ENCODE results near the gene AUNIP.

The AUNIP gene, protein sequence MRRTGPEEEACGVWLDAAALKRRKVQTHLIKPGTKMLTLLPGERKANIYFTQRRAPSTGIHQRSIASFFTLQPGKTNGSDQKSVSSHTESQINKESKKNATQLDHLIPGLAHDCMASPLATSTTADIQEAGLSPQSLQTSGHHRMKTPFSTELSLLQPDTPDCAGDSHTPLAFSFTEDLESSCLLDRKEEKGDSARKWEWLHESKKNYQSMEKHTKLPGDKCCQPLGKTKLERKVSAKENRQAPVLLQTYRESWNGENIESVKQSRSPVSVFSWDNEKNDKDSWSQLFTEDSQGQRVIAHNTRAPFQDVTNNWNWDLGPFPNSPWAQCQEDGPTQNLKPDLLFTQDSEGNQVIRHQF

DNA sequence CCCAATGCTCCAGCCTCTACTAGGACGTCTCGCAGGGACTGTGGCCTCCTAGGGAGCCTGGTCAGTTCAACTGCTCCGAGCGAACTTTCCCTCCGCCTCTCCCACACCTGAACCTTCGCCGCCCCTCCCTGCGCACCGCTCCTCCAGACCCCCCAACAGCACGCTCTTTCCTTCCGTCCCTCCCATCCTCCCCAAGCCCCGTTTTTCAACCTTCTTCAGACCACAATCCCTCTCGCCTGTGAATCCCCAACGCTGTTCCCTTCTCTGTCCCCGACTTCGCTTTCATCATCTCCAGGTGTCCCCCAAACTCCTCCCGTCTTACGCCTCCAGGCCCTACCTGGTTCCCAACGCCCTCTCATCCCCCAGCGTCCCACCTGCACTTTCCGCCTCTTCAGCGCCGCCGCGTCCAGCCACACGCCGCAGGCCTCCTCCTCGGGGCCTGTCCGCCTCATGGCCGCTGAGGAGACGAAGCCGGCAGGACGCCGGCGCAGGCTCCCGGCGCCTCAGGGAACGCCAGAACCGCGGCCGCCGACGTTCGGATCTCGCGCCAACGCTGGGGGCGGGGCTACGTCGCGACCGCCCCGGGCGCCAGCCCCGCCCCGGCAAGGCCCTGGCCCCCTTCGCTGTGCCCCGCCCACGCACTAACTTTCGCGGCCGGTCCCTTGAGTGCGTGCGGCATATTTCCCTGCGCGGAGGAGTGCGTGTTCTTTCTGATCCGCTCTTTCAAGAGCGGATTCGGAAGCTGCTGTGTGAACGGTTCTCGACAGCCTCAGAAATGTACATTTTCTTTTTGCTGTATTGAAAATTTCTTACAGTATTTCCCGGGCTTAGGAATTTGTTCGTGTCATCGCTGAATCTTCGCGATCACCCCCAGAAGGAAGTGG, at the start of gene AUNIP:
Gene AUNIP, minus strand, starts transcription at position 552 of the 884 bp plus-strand sequence. Its CDS starts 100 bp downstream, at position 452.
- intact Hi-C loops (cut with DNase I): no loop called here
- peak; percentile 58 to 97 (median 77) for DNase-seq

GRCh38 chr1:25909040-25909439, 49.8 kb upstream of the AUNIP start:
- intact Hi-C loops (cut with DNase I): no loop called here
- peak in 7 of 10 donors; percentile 48 to 93 (median 70) for DNase-seq

DNA sequence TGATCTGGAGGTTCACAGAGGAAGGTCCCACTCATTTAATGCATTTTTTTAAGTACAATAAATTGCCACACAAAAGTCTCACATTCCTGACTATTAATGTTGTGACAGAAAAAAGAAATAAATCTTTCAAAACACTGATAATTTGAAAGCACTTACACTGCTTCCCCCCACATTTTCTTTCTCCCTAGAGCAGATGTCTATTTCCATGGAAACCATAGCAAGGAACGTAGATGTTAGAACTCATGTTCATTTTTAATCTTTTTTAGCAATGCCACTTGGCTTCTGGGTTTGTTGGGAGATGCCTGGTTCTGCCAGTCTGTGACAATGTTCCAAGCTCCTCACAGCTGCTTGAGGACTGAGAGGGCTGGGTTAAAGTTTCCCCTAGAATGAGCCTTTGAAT, 48.9 kb upstream of the AUNIP start:
- intact Hi-C loops (cut with DNase I): no loop called here

GRCh38 chr1:25907601-25908000, 48.3 kb upstream of the AUNIP start:
- intact Hi-C loops (cut with DNase I): no loop called here
- peak in 1 of 10 donors; percentile 1 for DNase-seq

More for the DNA sequence above, 48.9 kb upstream of the AUNIP start:
- peak in 2 of 10 donors; percentile 1 to 35 for DNase-seq

DNA sequence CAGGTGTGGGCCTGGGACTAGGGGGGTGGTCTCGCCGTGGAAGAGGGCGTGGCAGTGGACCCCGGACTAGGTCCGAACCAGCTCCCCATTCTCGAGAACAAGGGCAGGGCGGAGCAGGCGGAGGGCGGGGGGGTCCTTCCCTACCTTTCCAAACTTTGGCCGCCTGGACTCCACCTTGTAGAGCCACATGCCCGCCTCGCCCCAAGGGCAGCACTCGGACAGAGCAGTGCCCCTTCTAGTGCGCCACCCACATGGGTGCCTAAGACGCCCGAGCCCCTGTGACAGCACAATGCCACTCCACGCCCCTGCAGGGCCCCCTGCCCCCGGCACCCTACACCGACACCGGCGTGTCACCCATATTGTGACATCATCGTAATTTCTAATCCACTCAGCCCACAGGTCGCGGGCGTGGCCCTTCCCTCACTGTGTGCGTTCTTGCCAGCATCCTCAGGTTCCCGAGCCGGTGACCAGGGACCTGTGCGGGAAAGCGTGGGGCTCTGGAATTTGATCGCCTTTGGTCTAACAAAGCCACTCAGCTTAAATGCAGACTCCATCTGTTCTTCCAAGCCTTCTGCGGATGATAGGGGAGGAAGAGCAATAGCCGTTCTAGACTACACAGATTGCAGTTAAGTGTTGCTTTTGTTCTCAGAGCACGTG, 47.5 kb upstream of the AUNIP start:
- peak in 4 of 10 donors; percentile 34 to 85 (median 58) for DNase-seq
- intact Hi-C loops (cut with DNase I): no loop called here

DNA sequence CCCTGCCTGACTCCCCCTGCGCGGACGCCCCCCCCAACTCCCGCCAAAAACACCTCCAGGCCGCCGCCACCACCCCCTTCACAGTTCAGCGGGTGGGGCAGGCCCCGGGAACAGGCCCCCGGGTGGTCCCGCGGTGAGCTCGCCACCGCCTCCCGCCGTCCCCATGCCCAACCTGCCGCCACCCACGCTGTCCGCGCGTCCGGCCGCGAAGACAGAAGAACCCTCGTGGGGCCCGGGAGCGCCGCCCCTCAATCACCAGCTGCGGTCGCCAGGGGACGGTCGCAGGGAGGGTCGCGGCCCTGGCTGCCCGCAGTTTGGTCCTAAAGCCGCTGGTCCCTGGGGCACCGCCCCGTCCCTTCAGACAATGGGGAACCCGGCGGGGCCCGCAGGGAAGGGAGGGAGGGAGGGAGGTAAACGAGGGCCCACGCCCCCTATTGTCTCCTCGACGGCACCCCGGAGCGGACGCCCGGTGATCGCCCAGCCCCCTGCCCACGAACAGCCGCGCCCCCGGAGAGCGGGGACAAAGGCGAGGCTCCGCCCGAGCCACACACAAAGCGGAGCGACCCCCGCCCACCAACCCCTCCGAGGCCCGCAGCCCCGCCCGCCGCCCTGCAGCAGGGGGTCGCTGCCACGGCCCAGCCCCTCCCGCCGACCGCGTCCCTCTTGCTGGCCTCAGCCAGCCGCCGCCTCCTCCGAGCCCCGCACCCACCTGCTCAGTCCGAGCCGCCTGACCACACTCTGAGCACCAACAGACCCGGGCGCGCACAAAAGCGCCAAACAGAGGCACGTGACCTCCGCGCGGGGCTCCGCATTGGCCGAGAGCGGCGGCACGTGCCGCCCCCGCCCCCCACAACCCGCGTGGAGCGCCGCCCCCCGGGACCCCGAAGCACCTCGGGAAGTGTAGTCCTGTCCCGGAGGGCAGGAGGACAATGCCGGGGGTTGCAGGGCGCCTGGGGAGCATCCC, 46.7 kb upstream of the AUNIP start, which contains the start of gene STMN1:
Gene STMN1, minus strand, starts transcription at position 740 of the 964 bp plus-strand sequence. CDS start 1,743 bp downstream, outside the sequence.
- intact Hi-C loops (cut with DNase I): loop anchor here (2.0 kb wide), 1 partner anchor 93 kb away; the partner anchor contains the start of gene PAFAH2
- peak; percentile 92 to 99 (median 95) for DNase-seq

DNA sequence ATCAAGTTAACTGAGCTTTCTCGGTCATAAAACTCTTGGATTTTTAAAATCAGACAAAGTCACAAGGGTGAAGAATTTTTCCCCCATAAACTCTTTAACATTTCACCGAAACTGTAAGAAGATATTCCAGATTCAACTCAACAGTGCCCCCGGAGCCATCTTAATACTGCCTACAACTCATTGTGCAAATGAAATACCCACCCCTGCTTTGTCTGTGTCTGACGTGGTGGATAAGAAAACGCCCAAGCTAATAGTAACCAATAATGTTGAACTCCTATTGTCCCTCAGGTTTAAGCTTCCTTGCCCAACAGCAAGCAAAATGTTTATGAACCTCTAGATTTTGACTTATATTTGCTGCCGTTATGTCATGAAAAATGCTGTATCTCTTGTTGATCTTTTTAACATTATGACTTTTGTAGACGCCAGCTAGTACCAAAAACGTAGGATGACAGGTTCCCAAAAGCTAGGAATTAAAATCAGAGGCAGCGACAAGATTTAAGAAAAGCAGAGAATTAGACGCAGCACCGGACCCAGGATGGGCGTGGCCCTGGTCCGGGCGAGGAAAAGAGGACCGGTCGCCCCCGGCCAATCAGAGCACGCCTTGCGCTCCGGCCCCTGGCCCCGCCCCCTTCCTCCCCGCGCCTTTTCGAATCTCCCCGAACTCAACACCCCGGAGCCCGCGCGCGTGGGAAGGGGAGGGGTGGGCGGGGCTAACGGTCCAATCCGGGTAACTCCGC, 45.9 kb upstream of the AUNIP start:
- peak; percentile 93 to 99 (median 97) for DNase-seq
- intact Hi-C loops (cut with DNase I): loop anchor here (2.0 kb wide), 1 partner anchor 94 kb away; the partner anchor contains the start of gene PAFAH2

DNA sequence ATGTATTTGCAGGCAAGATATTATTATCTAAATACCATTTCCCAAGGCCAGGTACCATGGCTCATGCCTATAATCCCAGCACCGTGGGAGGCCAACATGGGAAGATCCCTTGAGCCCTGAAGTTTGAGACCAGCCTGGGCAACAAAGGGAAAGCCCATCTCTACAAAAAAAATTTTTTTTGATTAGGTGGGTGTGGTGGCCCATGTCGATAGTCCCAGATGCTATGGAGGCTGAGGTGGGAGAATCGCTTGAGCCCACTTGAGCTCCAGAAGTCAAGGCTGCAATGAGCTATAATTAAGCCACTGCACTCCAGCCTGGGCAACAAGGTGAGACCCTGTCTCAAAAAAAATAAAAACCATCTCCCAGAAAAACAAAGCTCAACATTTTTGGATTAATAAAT, 44.7 kb upstream of the AUNIP start:
- peak in 3 of 10 donors; percentile 13 to 67 (median 26) for DNase-seq
- intact Hi-C loops (cut with DNase I): loop anchor here (2.0 kb wide), 1 partner anchor 95 kb away; the partner anchor contains the start of gene PAFAH2

- intact Hi-C loops (cut with DNase I): no loop called here
- peak in 2 of 10 donors; percentile 2 to 71 for DNase-seq
Measured at GRCh38 chr1:25902462-25902861, 43.2 kb upstream of the AUNIP start.

- intact Hi-C loops (cut with DNase I): no loop called here
- peak in 7 of 10 donors; percentile 47 to 91 (median 68) for DNase-seq
Measured at GRCh38 chr1:25900219-25900618, 41.0 kb upstream of the AUNIP start.

GRCh38 chr1:25899792-25900191, 40.5 kb upstream of the AUNIP start:
- intact Hi-C loops (cut with DNase I): no loop called here

DNA sequence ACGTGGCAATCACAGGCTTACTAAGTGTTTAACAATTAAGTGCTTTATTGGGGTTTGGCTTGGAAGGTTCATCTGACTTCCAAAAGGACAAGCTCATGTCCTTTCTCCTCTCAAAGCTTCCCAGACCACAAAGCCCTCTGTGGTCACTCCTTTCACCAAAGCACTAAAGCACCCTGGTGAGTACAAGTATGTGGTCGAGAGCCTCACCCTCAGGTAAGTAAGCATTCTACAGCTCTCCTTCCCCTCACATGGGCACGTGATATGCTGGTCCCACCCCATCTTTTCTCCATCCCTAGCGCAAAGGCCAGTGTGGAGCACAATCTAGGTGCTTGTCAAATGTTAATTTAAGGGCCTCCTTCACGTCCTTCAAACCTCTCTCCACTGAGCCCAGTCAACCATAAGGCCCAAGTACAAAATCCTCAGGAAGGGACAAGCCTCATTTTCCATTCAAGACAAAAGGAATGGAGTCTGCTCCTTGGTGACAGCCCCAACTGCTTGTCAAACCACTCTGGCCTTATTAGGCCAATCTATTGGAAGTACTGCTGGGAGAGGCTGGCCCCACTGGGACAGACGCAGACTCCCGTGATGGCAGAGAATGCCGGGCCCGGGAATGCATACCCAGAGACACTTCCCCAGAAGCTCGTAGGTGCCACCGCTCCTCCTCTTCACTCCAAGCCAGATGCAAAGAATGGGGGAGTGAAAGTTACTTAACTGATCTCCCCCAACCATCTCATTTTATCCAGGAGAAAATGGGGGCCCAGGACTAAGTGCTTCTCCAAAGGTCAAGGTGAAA, 39.2 kb upstream of the AUNIP start:
- intact Hi-C loops (cut with DNase I): no loop called here
- DNase-seq: peak in 1 of 10 donors; percentile 54

More at GRCh38 chr1:25899792-25900191, 40.5 kb upstream of the AUNIP start:
- DNase-seq: peak in 1 of 10 donors; percentile 6

DNA sequence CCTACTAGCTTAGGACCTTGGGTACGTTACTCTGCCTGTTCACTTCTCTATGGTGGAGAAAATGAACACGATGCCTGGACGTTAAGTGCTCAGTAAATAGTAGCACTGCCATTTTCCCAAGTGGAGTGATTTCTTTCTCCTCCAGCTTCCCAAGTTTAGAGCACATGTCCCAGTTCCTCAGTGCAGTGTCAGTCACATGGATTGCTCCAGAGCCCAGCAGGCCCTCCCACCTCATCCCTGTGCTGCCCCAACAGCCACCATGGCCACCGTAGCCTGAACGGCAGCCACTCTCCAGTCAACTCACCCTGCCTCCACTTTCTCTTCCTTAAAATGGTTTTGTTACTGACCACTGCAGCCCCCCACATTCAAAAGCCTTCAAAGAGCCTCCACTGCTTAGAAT, 38.5 kb upstream of the AUNIP start:
- DNase-seq: peak in 2 of 10 donors; percentile 41 to 87
- intact Hi-C loops (cut with DNase I): no loop called here

DNA sequence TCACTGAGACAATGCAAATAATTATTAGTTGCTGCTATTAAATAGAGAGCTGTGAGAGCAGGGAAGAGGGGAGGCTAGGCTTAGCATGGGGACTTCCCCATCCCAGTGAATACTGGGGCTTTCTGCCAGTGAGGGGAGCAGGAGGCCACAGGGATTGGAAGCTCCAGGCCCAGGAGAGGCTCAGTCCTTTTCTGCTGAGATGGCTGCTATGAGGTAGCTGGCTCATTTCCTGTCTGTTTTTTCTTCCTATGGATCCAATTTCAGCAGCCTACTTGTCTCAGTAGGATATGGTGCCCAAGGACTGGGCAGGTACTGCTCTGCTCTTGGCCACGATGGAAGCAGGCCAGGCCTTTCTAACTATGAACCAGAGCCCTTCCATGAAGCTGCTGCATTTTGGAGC, 37.0 kb upstream of the AUNIP start:
- intact Hi-C loops (cut with DNase I): no loop called here
- DNase-seq: peak in 1 of 10 donors; percentile 36

DNA sequence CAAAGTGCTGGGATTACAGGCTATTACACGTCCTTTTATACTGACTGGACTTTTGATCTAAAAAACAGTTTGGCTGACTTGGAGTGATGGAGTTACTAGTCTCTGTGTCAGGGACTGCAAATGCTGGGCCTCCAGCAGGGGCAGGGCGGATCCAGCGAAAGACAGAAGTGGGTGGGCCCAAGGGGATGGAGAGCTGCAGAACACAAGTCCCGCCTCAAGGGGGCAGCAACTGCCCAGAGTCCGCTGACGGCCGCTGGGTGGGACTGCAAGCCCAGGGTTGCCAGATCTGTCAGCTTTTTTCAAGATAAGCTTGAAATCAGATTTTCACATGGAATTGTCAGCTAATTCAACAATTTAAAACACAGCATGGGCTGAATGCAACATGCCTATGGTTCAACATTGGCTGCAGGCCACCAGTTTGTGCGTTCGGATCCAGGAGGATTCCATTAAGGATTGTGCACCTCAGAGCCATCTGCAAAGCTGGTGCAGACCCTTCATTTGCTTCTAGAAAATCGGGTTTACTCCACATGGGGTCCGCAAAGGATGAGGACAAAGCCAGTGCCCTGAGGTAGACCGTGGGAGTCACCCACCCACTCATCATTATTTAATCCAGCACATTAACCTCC, 36.2 kb upstream of the AUNIP start:
- intact Hi-C loops (cut with DNase I): loop anchor here (1.0 kb wide), 1 partner anchor 103 kb away; the partner anchor contains the start of gene PAFAH2
- peak; percentile 86 to 99 (median 93) for DNase-seq

GRCh38 chr1:25893116-25893515, 33.9 kb upstream of the AUNIP start:
- intact Hi-C loops (cut with DNase I): no loop called here
- peak in 1 of 10 donors; percentile 0 for DNase-seq

DNA sequence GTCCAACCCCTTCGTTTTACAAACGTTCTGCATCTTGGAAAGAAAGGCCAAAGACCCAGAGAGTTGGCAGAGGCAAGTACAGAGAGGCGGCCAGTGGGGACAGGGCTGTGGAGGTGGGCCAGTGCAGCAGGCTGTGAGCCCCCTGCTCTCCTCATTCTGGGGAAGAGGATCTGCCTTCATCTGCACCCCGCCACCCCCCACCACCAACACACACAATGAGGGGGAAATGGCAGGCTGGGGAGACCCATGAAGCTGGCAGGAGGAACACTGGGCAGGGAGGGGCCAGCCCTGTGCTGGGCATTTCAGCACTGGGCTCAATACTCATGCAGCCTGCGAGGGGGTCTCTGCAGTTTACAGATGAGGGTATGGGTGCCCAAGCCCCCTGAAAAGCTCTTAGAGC, 32.3 kb upstream of the AUNIP start:
- peak in 1 of 10 donors; percentile 47 for DNase-seq

More for the DNA sequence above, 32.3 kb upstream of the AUNIP start:
- intact Hi-C loops (cut with DNase I): no loop called here
